ENCODE results near the gene ZMAT3.

DNA sequence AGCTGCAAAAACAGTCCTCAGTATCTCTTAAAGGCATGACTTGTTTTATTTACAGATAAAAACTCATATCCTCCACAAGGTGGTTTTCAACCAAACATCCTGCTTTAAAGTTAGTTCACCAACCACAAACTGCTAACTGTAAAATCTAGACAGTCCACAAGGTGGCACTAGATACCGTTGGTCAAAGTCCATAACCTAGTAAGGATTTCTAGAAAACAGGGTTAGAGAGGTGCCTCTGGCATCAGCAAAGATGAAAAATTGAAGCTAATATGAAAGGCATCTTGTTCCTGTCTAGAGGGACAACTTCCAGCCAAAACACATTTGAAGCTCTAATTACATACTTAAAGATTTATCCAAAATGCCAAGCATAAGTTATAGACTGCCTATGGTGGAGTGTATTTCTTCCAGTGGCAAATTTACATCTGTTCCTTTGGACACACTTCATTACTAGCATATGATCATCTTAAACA is 56.0 kb downstream of the ZMAT3 start:
- no peak for TF ChIP-seq TAF1 (IDR thresholded peaks at IDR 0.05; ENCODE audit: borderline replicate concordance, low read depth, low read length)
- no peak for TF ChIP-seq POLR2A (IDR thresholded peaks at IDR 0.05; ENCODE audit: low read depth, low read length)
